HCT116 (cell line): ENCODE data around the gene SUCNR1. TPM values are rescaled to one million over a fixed set of nuclear protein-coding genes. Genes with fewer than 3 reads are reported as not detected.

ENCODE experiments used
- ATAC-seq: fragments of 200-7000 bp; cut with Tn5 transposase; 2 replicates; pipeline ENCODE4 v1.9.1; 2020; ENCODE audit warnings: mild to moderate bottlenecking, moderate library complexity
- BruUV-seq: library from RNA; stranded (reverse); fragments of 400-500 nt; replicated peaks from 2 replicates; lab custom pipeline; 2021; lab: Mats Ljungman, UMichigan
- CTCF ChIA-PET: fragments of 300-600 bp; sonication (Branson Sonifier 250); formaldehyde crosslinking; loops from one replicate; lab custom pipeline; 2021; ENCODE audit warnings: antibody characterized with exemption; lab: Charles Lee
- POLR2A ChIA-PET: fragments of 300-600, 350-600 bp; sonication (Branson Sonifier 250); formaldehyde crosslinking; loops from one replicate; lab custom pipeline; 2021; ENCODE audit warnings: antibody characterized with exemption; lab: Charles Lee
- RAD21 ChIA-PET, 2 experiments: fragments of 300-600 bp; sonication (Branson Sonifier 250); formaldehyde crosslinking; loops; one replicate each; lab custom pipeline; 2023; ENCODE audit warnings: low total read pairs in 2 of 2; ENCODE audit not compliant: uncharacterized antibody in 2 of 2, unreplicated experiment in 2 of 2, low non-redundant PET in 1 of 2; lab: Charles Lee
- DNase-seq: peaks from one replicate; pipeline ENCODE4 v3.0.0-alpha.2; 2010; ENCODE audit warnings: low read depth, low spot score
- H2AFZ ChIP-seq: fragments of 200-600 bp; shearing (Covaris generic), sonication (generic); 2 replicates; pipeline ENCODE4 v1.6.1; 2017; ENCODE audit warnings: low read depth, mixed run types, mixed read lengths, antibody characterized with exemption, low read length; ENCODE audit not compliant: poor library complexity, severe bottlenecking
- H3K27ac ChIP-seq: 2 replicates; pipeline ENCODE4 v1.5.1; 2012; ENCODE audit warnings: low read depth, low read length
- H3K27me3 ChIP-seq: fragments of 200-600 bp; sonication (generic); 2 replicates; pipeline ENCODE4 v1.6.1; 2016; ENCODE audit warnings: mixed run types, low read length, mixed read lengths; ENCODE audit not compliant: insufficient read depth
- H3K36me3 ChIP-seq, 2 experiments: fragments of 200-500 bp in 1 of 2; fragments of 200-600 bp in 1 of 2; sonication (Bioruptor generic) in 1 of 2; sonication (generic) in 1 of 2; 2 replicates each; pipeline versions ENCODE4 v1.5.1 to v1.6.1; 2014 to 2016; ENCODE audit warnings: low read length in 2 of 2, inconsistent platforms in 1 of 2, mixed read lengths in 1 of 2, mixed run types in 1 of 2; ENCODE audit not compliant: insufficient read depth in 2 of 2, control insufficient read depth in 1 of 2
- H3K4me1 ChIP-seq, 2 experiments: fragments of 200-600 bp in 1 of 2; sonication (generic) in 1 of 2; 2 replicates each; pipeline versions ENCODE4 v1.5.1 to v1.6.1; 2012 to 2017; ENCODE audit warnings: low read length in 2 of 2, inconsistent platforms in 1 of 2, mild to moderate bottlenecking in 1 of 2, mixed read lengths in 1 of 2, mixed run types in 1 of 2, moderate library complexity in 1 of 2; ENCODE audit not compliant: insufficient read depth in 2 of 2, control insufficient read depth in 1 of 2
- H3K4me2 ChIP-seq: fragments of 200-600 bp; sonication (generic); 2 replicates; pipeline ENCODE4 v1.6.1; 2017; ENCODE audit warnings: mixed run types, low read length, mixed read lengths
- H3K4me3 ChIP-seq, 2 experiments: fragments of 200-600 bp in 1 of 2; sonication (generic) in 1 of 2; replicated peaks in 1 of 2; 2 replicates each; pipeline ENCODE4 v1.5.1; 2011 to 2016; ENCODE audit warnings: low read length in 2 of 2, control low read depth in 1 of 2, low read depth in 1 of 2, mild to moderate bottlenecking in 1 of 2, mixed read lengths in 1 of 2, mixed run types in 1 of 2
- H3K79me2 ChIP-seq: fragments of 200-600 bp; sonication (generic); 2 replicates; pipeline ENCODE4 v1.6.1; 2017; ENCODE audit warnings: mild to moderate bottlenecking, mixed run types, low read length, moderate library complexity, mixed read lengths; ENCODE audit not compliant: insufficient read depth
- H3K9ac ChIP-seq: fragments of 200-600 bp; sonication (generic); 2 replicates; pipeline ENCODE4 v1.6.1; 2016; ENCODE audit warnings: low read length, mixed read lengths
- H3K9me2 ChIP-seq: fragments of 200-600 bp; sonication (generic), shearing (Covaris generic); 2 replicates; pipeline ENCODE4 v1.6.1; 2017; ENCODE audit warnings: mixed run types, mild to moderate bottlenecking, moderate library complexity; ENCODE audit not compliant: insufficient read depth
- H3K9me3 ChIP-seq, 2 experiments: fragments of 200-500 bp in 1 of 2; fragments of 200-600 bp in 1 of 2; sonication (Bioruptor generic) in 1 of 2; sonication (generic) in 1 of 2; 2 replicates each; pipeline ENCODE4 v1.6.1; 2014 to 2017; ENCODE audit warnings: low read length in 2 of 2, mixed read lengths in 2 of 2, inconsistent platforms in 1 of 2, low read depth in 1 of 2, mild to moderate bottlenecking in 1 of 2, mixed run types in 1 of 2, moderate library complexity in 1 of 2; ENCODE audit not compliant: control insufficient read depth in 1 of 2, insufficient read depth in 1 of 2
- H4K20me1 ChIP-seq: fragments of 200-600 bp; sonication (generic), shearing (Covaris generic); 2 replicates; pipeline ENCODE4 v1.6.1; 2017; ENCODE audit warnings: mixed run types, mild to moderate bottlenecking, moderate library complexity; ENCODE audit not compliant: insufficient read depth
- CEBPB ChIP-seq: IDR thresholded peaks from 2 replicates; pipeline ENCODE4 v1.6.1; 2012; ENCODE audit warnings: low read depth
- EZH2phosphoT487 ChIP-seq: fragments of 200-600 bp; IDR thresholded peaks from 2 replicates; pipeline ENCODE4 v1.6.1; 2018; ENCODE audit warnings: antibody characterized with exemption, borderline replicate concordance
- JUND ChIP-seq: IDR thresholded peaks from 2 replicates; pipeline ENCODE4 v1.6.1; 2012
- POLR2AphosphoS5 ChIP-seq: IDR thresholded peaks from 2 replicates; pipeline ENCODE4 v1.6.1; 2011; ENCODE audit warnings: mild to moderate bottlenecking, low read depth, low read length, moderate library complexity
- RAD21 ChIP-seq: IDR thresholded peaks from 2 replicates; pipeline ENCODE4 v1.6.1; 2012; ENCODE audit warnings: low read depth, mild to moderate bottlenecking
- SP1 ChIP-seq: IDR thresholded peaks from 2 replicates; pipeline ENCODE4 v1.6.1; 2012; ENCODE audit warnings: low read depth
- YY1 ChIP-seq: IDR thresholded peaks from 2 replicates; pipeline ENCODE4 v1.6.1; 2011; ENCODE audit warnings: low read length, low read depth, moderate library complexity, mild to moderate bottlenecking; ENCODE audit not compliant: insufficient replicate concordance; ENCODE audit errors: extremely low read depth
- ZNF274 ChIP-seq: fragments of 200-500 bp; sonication (Bioruptor generic); IDR thresholded peaks from 2 replicates; pipeline ENCODE4 v1.6.1; 2014; ENCODE audit warnings: mild to moderate bottlenecking, low read depth, low read length, inconsistent platforms
- intact Hi-C: fragments of 100-400 bp; cut with micrococcal nuclease; formaldehyde crosslinking; loops from 2 replicates; pipeline ENCODE4 v1.10.0; 2022
- total RNA-seq: library from RNA; stranded (reverse); gene quantifications from one replicate; pipeline ENCODE4 v1.2.1, GENCODE V29; 2021; ENCODE audit not compliant: unreplicated experiment
- TF ChIP-seq, protein P1 (sequence below): IDR thresholded peaks from 2 replicates; pipeline ENCODE4 v1.6.1; 2012; ENCODE audit warnings: low read depth
- TF ChIP-seq, protein P2 (sequence below): IDR thresholded peaks from 2 replicates; pipeline ENCODE4 v1.6.1; 2011; ENCODE audit warnings: mild to moderate bottlenecking, low read length, moderate library complexity; ENCODE audit not compliant: insufficient replicate concordance; ENCODE audit errors: extremely low read depth

Gene SUCNR1
- total RNA-seq, 1 experiment from 2014 or later: 0.17 TPM

DNA sequence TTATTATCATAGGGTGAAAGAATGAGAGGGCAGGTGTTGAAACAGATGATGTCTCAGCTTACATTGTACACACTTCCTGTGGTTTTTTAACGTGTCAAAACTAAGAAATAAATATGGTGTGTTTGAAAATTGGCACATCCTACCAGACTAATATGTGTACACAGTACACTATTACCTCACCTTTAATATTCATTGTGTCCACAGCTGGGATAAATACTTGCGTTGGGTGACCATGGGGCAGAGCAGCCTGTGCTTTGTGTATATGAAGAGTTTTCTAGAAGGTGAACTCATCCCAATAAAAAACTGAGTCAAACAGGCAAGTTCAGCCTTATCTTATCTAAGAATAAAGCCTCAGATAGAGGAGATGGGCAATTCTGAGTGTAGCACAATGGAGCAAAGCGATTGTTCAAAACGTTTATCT lies 17.3 kb downstream of the SUCNR1 start:
- ChIA-PET POLR2A (no interaction called here), CTCF (no interaction called here), RAD21 (no interaction called here)
- H3K9ac ChIP-seq: no peak overlapping the region
- DNase-seq (no peak), ATAC-seq (no peak)
- H3K27me3 ChIP-seq: no peaks in the 10 kb centered on the region
- no peak overlapping the region for H3K4me3 ChIP-seq
- H4K20me1 ChIP-seq: no peaks in the 10 kb centered on the region
- no peaks in the 10 kb centered on the region for H3K9me2 ChIP-seq
- no peaks in the 10 kb centered on the region for H3K4me1 ChIP-seq
- no peak overlapping the region for H3K27ac ChIP-seq
- no peaks in the 10 kb centered on the region for H3K36me3 ChIP-seq
- intact Hi-C loops: no loop called here
- no peaks in the 10 kb centered on the region for H3K79me2 ChIP-seq
- H3K4me2 ChIP-seq: no peak overlapping the region
- TF ChIP-seq JUND (no peak), RAD21 (no peak), POLR2AphosphoS5 (no peak), CEBPB (no peak), SP1 (no peak)
- TF ChIP-seq, protein P1, sequence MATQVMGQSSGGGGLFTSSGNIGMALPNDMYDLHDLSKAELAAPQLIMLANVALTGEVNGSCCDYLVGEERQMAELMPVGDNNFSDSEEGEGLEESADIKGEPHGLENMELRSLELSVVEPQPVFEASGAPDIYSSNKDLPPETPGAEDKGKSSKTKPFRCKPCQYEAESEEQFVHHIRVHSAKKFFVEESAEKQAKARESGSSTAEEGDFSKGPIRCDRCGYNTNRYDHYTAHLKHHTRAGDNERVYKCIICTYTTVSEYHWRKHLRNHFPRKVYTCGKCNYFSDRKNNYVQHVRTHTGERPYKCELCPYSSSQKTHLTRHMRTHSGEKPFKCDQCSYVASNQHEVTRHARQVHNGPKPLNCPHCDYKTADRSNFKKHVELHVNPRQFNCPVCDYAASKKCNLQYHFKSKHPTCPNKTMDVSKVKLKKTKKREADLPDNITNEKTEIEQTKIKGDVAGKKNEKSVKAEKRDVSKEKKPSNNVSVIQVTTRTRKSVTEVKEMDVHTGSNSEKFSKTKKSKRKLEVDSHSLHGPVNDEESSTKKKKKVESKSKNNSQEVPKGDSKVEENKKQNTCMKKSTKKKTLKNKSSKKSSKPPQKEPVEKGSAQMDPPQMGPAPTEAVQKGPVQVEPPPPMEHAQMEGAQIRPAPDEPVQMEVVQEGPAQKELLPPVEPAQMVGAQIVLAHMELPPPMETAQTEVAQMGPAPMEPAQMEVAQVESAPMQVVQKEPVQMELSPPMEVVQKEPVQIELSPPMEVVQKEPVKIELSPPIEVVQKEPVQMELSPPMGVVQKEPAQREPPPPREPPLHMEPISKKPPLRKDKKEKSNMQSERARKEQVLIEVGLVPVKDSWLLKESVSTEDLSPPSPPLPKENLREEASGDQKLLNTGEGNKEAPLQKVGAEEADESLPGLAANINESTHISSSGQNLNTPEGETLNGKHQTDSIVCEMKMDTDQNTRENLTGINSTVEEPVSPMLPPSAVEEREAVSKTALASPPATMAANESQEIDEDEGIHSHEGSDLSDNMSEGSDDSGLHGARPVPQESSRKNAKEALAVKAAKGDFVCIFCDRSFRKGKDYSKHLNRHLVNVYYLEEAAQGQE: no peak
- H2AFZ ChIP-seq: no peak overlapping the region
- no peaks in the 10 kb centered on the region for H3K9me3 ChIP-seq
- no TSS peak for BruUV-seq

DNA sequence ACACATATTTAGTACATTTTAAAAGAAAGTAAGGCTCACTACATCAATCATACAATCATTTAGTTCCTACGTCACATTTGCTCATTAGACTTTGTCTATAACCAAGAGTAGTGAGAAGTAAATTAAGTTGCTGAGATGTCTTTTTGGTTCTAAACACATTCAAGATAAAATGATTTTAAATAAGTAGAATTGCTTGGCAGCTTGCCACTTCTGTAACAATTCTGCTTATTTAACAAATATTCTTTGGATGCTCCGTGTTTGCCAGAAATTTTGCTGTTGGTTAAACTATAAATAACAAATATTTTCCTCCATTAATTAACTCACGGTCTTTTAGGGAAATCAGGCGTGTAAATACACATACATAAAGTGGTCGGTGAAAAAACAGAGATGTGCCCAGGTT lies 18.3 kb downstream of the SUCNR1 start:
- BruUV-seq: no TSS peak
- Histone ChIP-seq H3K27me3 (no peaks in the 10 kb centered on the region), H3K4me3 (no peak overlapping the region), H3K27ac (no peak overlapping the region), H3K9me3 (no peaks in the 10 kb centered on the region), H3K4me2 (no peak overlapping the region), H3K9ac (no peak overlapping the region), H3K9me2 (no peaks in the 10 kb centered on the region), H2AFZ (no peak overlapping the region), H4K20me1 (no peaks in the 10 kb centered on the region), H3K36me3 (no peaks in the 10 kb centered on the region), H3K4me1 (peaks cover 2 to 9% of the 10 kb centered on the region in 2 experiments; a peak in 3 of 4 replicates), H3K79me2 (no peaks in the 10 kb centered on the region)
- DNase-seq (no peak), ATAC-seq (no peak)
- CTCF ChIA-PET: no interaction called here
- RAD21 ChIA-PET: no interaction called here
- POLR2A ChIA-PET: no interaction called here
- intact Hi-C loops: no loop called here
- TF ChIP-seq CEBPB (no peak), YY1 (no peak), ZNF274 (no peak), EZH2phosphoT487 (no peak), POLR2AphosphoS5 (no peak)
- TF ChIP-seq, protein P2, sequence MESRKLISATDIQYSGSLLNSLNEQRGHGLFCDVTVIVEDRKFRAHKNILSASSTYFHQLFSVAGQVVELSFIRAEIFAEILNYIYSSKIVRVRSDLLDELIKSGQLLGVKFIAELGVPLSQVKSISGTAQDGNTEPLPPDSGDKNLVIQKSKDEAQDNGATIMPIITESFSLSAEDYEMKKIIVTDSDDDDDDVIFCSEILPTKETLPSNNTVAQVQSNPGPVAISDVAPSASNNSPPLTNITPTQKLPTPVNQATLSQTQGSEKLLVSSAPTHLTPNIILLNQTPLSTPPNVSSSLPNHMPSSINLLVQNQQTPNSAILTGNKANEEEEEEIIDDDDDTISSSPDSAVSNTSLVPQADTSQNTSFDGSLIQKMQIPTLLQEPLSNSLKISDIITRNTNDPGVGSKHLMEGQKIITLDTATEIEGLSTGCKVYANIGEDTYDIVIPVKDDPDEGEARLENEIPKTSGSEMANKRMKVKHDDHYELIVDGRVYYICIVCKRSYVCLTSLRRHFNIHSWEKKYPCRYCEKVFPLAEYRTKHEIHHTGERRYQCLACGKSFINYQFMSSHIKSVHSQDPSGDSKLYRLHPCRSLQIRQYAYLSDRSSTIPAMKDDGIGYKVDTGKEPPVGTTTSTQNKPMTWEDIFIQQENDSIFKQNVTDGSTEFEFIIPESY: no peak
- TF ChIP-seq, protein P1: no peak
